Right hindlimb (tissue), 1 donor: ENCODE results near the gene PCDH8.

ENCODE experiments used
- DNase-seq: peaks from one replicate; pipeline ENCODE4 v3.0.0-alpha.2; 2018

The PCDH8 gene

GRCh38 chr13:52848455-52849195 is at the start of gene PCDH8:
Gene PCDH8, minus strand, starts transcription at chr13:52848640. Its CDS starts 204 bp downstream, at chr13:52848436.
- DNase-seq, result peak; percentile 59

- DNase-seq, result peak; percentile 69
Measured at GRCh38 chr13:52896827-52897659, 48.6 kb upstream of the PCDH8 start.

GRCh38 chr13:52894413-52894812 is 46.0 kb upstream of the PCDH8 start:
- no peak for DNase-seq

- DNase-seq, result no peak
Measured at GRCh38 chr13:52892925-52893324, 44.5 kb upstream of the PCDH8 start.

GRCh38 chr13:52891706-52892105 is 43.3 kb upstream of the PCDH8 start:
- no peak for DNase-seq

GRCh38 chr13:52887165-52887564 is 38.7 kb upstream of the PCDH8 start:
- no peak for DNase-seq

- no peak for DNase-seq
Measured at GRCh38 chr13:52885141-52885540, 36.7 kb upstream of the PCDH8 start.

- no peak for DNase-seq
Measured at GRCh38 chr13:52884429-52885010, 36.1 kb upstream of the PCDH8 start.

- peak; percentile 28 for DNase-seq
Measured at GRCh38 chr13:52882785-52883184, 34.3 kb upstream of the PCDH8 start.

- peak; percentile 43 for DNase-seq
Measured at GRCh38 chr13:52879950-52880741, 31.7 kb upstream of the PCDH8 start.

GRCh38 chr13:52878831-52879230 is 30.4 kb upstream of the PCDH8 start:
- DNase-seq, result peak; percentile 66

GRCh38 chr13:52870143-52870542 is 21.7 kb upstream of the PCDH8 start:
- DNase-seq, result no peak

- DNase-seq, result no peak
Measured at GRCh38 chr13:52869621-52870020, 21.2 kb upstream of the PCDH8 start.

GRCh38 chr13:52869050-52869449 is 20.6 kb upstream of the PCDH8 start:
- no peak for DNase-seq

- DNase-seq, result no peak
Measured at GRCh38 chr13:52868190-52868589, 19.8 kb upstream of the PCDH8 start.

- no peak for DNase-seq
Measured at GRCh38 chr13:52864941-52865340, 16.5 kb upstream of the PCDH8 start.

GRCh38 chr13:52862358-52863206 is 14.1 kb upstream of the PCDH8 start:
- no peak for DNase-seq

- no peak for DNase-seq
Measured at GRCh38 chr13:52852444-52852843, 4.0 kb upstream of the PCDH8 start.

- DNase-seq, result peak; percentile 65
Measured at GRCh38 chr13:52851137-52851962, 2.9 kb upstream of the PCDH8 start.

GRCh38 chr13:52850396-52851136 is 2.1 kb upstream of the PCDH8 start:
- peak; percentile 89 for DNase-seq
